Raji (cell line): ENCODE measurements around the gene TRAP1.

Experiments used
- POLR2A ChIP-seq: IDR thresholded peaks from 2 replicates; pipeline ENCODE4 v1.6.1; 2011; ENCODE audit warnings: low read depth, low read length, control low read depth; ENCODE audit not compliant: insufficient read depth

Gene TRAP1

GRCh38 chr16:3728424-3729160 lies 11.3 kb upstream of the TRAP1 start:
- TF ChIP-seq POLR2A, result no peak

GRCh38 chr16:3727806-3728381 lies 10.6 kb upstream of the TRAP1 start:
- no peak for TF ChIP-seq POLR2A

GRCh38 chr16:3726021-3726687 lies 8.8 kb upstream of the TRAP1 start:
- no peak for TF ChIP-seq POLR2A

- no peak for TF ChIP-seq POLR2A
Measured at GRCh38 chr16:3725276-3725675, 8.0 kb upstream of the TRAP1 start.

- no peak for TF ChIP-seq POLR2A
Measured at GRCh38 chr16:3722508-3722907, 5.2 kb upstream of the TRAP1 start.

- TF ChIP-seq POLR2A, result no peak
Measured at GRCh38 chr16:3720418-3720817, 3.1 kb upstream of the TRAP1 start.

- 0 out of 2 replicates have a peak, but pooled peaks have one; percentile 0 for TF ChIP-seq POLR2A
Measured at GRCh38 chr16:3718628-3719027, 1.3 kb upstream of the TRAP1 start.

GRCh38 chr16:3718019-3718391 lies 681 bp upstream of the TRAP1 start:
- TF ChIP-seq POLR2A, result no peak

GRCh38 chr16:3716831-3717234 lies 491 bp downstream of the TRAP1 start:
- TF ChIP-seq POLR2A, result no peak

GRCh38 chr16:3715430-3715829 lies 1.9 kb downstream of the TRAP1 start:
- no peak for TF ChIP-seq POLR2A

- no peak for TF ChIP-seq POLR2A
Measured at GRCh38 chr16:3713587-3714242, 3.6 kb downstream of the TRAP1 start.

- no peak for TF ChIP-seq POLR2A
Measured at GRCh38 chr16:3712861-3713372, 4.4 kb downstream of the TRAP1 start.

- TF ChIP-seq POLR2A, result no peak
Measured at GRCh38 chr16:3706253-3707012, 10.9 kb downstream of the TRAP1 start.

- no peak for TF ChIP-seq POLR2A
Measured at GRCh38 chr16:3702082-3702481, 15.2 kb downstream of the TRAP1 start.

GRCh38 chr16:3701531-3701930 lies 15.8 kb downstream of the TRAP1 start:
- TF ChIP-seq POLR2A, result no peak

GRCh38 chr16:3698941-3699340 lies 18.4 kb downstream of the TRAP1 start:
- TF ChIP-seq POLR2A, result no peak
